H9 (cell line): ENCODE results near the gene FAM184A. TPM values are rescaled to one million over a fixed set of nuclear protein-coding genes. Genes with fewer than 3 reads are reported as not detected.

ENCODE experiments used
- DNase-seq: peaks from one replicate; pipeline ENCODE4 v3.0.0-alpha.2; 2017
- H2AFZ ChIP-seq: one replicate; pipeline ENCODE4 v1.6.1; 2013; ENCODE audit warnings: mild to moderate bottlenecking, low read length, control low read depth, moderate library complexity
- H2AK5ac ChIP-seq: 2 replicates; pipeline ENCODE4 v1.6.1; 2013; ENCODE audit warnings: low read length, control low read depth, mixed read lengths; ENCODE audit not compliant: insufficient read length
- H2BK120ac ChIP-seq: one replicate; pipeline ENCODE4 v1.6.1; 2013; ENCODE audit warnings: low read depth, mild to moderate bottlenecking, low read length, control low read depth, inconsistent platforms; ENCODE audit not compliant: poor library complexity, severe bottlenecking
- H2BK12ac ChIP-seq: 2 replicates; pipeline ENCODE4 v1.6.1; 2013; ENCODE audit warnings: low read length, control low read depth, mixed read lengths, low read depth; ENCODE audit not compliant: insufficient read length
- H2BK15ac ChIP-seq: 2 replicates; pipeline ENCODE4 v1.6.1; 2013; ENCODE audit warnings: low read depth, low read length, control low read depth
- H2BK20ac ChIP-seq: one replicate; pipeline ENCODE4 v1.6.1; 2013; ENCODE audit warnings: low read depth, mild to moderate bottlenecking, low read length, control low read depth, inconsistent platforms; ENCODE audit not compliant: poor library complexity, severe bottlenecking
- H2BK5ac ChIP-seq: 2 replicates; pipeline ENCODE4 v1.6.1; 2013; ENCODE audit warnings: low read length, control low read depth, mixed read lengths; ENCODE audit not compliant: insufficient read length
- H3K14ac ChIP-seq: 2 replicates; pipeline ENCODE4 v1.6.1; 2013; ENCODE audit warnings: low read length, control low read depth; ENCODE audit not compliant: insufficient read depth
- H3K18ac ChIP-seq: 2 replicates; pipeline ENCODE4 v1.6.1; 2013; ENCODE audit warnings: low read depth, mild to moderate bottlenecking, mixed read lengths, low read length, control low read depth; ENCODE audit not compliant: insufficient read length
- H3K23ac ChIP-seq: 2 replicates; pipeline ENCODE4 v1.6.1; 2013; ENCODE audit warnings: low read length, control low read depth, mixed read lengths, low read depth; ENCODE audit not compliant: insufficient read length
- H3K23me2 ChIP-seq: 2 replicates; pipeline ENCODE4 v1.6.1; 2013; ENCODE audit warnings: low read depth, mild to moderate bottlenecking, mixed read lengths, low read length, control low read depth; ENCODE audit not compliant: insufficient read length, poor library complexity, severe bottlenecking
- H3K27ac ChIP-seq: 2 replicates; pipeline ENCODE4 v1.5.1; 2013; ENCODE audit warnings: low read length, control low read depth, mixed read lengths, low read depth; ENCODE audit not compliant: insufficient read length
- H3K27me3 ChIP-seq: 2 replicates; pipeline ENCODE4 v1.6.1; 2013; ENCODE audit warnings: low read length, control low read depth, inconsistent platforms; ENCODE audit not compliant: insufficient read depth
- H3K4ac ChIP-seq: 2 replicates; pipeline ENCODE4 v1.6.1; 2013; ENCODE audit warnings: low read depth, mild to moderate bottlenecking, control low read depth, inconsistent platforms, low read length, moderate library complexity
- H3K4me1 ChIP-seq: 2 replicates; pipeline ENCODE4 v1.6.1; 2013; ENCODE audit warnings: low read length, control low read depth, inconsistent platforms; ENCODE audit not compliant: insufficient read depth
- H3K4me2 ChIP-seq: 2 replicates; pipeline ENCODE4 v1.6.1; 2013; ENCODE audit warnings: low read length, control low read depth, mixed read lengths; ENCODE audit not compliant: insufficient read length, insufficient read depth
- H3K56ac ChIP-seq: 2 replicates; pipeline ENCODE4 v1.6.1; 2013; ENCODE audit warnings: low read depth, mild to moderate bottlenecking, mixed read lengths, low read length, control low read depth; ENCODE audit not compliant: insufficient read length
- H3K79me1 ChIP-seq: 2 replicates; pipeline ENCODE4 v1.6.1; 2013; ENCODE audit warnings: low read depth, mild to moderate bottlenecking, moderate library complexity, low read length, control low read depth, inconsistent platforms; ENCODE audit not compliant: insufficient read depth, poor library complexity, severe bottlenecking
- H3K79me2 ChIP-seq: 2 replicates; pipeline ENCODE4 v1.6.1; 2013; ENCODE audit warnings: low read length, control low read depth, inconsistent platforms; ENCODE audit not compliant: insufficient read depth
- H3K9ac ChIP-seq: 2 replicates; pipeline ENCODE4 v1.6.1; 2013; ENCODE audit warnings: low read length, control low read depth, mixed read lengths; ENCODE audit not compliant: insufficient read length; ENCODE audit errors: extremely low read depth
- H3K9me3 ChIP-seq: one replicate; pipeline ENCODE4 v1.6.1; 2013; ENCODE audit warnings: low read depth, low read length, inconsistent platforms; ENCODE audit not compliant: control insufficient read depth
- H3T11ph ChIP-seq: one replicate; pipeline ENCODE4 v1.6.1; 2013; ENCODE audit warnings: mild to moderate bottlenecking, low read length, control low read depth, inconsistent platforms
- H4K20me1 ChIP-seq: one replicate; pipeline ENCODE4 v1.6.1; 2013; ENCODE audit not compliant: control insufficient read depth, insufficient read length, insufficient read depth
- H4K5ac ChIP-seq: 2 replicates; pipeline ENCODE4 v1.6.1; 2013; ENCODE audit warnings: low read depth, mild to moderate bottlenecking, mixed read lengths, low read length, control low read depth; ENCODE audit not compliant: insufficient read length
- H4K8ac ChIP-seq: replicated peaks from 2 replicates; pipeline ENCODE4 v1.6.1; 2013; ENCODE audit warnings: low read length, control low read depth, mixed read lengths, low read depth; ENCODE audit not compliant: insufficient read length
- H4K91ac ChIP-seq: 2 replicates; pipeline ENCODE4 v1.6.1; 2013; ENCODE audit warnings: low read depth, mild to moderate bottlenecking, moderate library complexity, mixed read lengths, low read length, control low read depth; ENCODE audit not compliant: insufficient read length
- H3K27ac Mint-ChIP-seq, 3 experiments: 2 replicates in 2 of 3; 3 replicates in 1 of 3; pipeline ENCODE4 v1.8.0; 2020 to 2021; ENCODE audit warnings: mixed read lengths in 3 of 3, mild to moderate bottlenecking in 1 of 3, moderate library complexity in 1 of 3
- H3K27me3 Mint-ChIP-seq: 2 replicates; pipeline ENCODE4 v1.8.0; 2021; ENCODE audit warnings: low read depth, mild to moderate bottlenecking, moderate library complexity, mixed read lengths
- H3K36me3 Mint-ChIP-seq, 3 experiments: 2 replicates in 2 of 3; 3 replicates in 1 of 3; pipeline ENCODE4 v1.8.0; 2020 to 2021; ENCODE audit warnings: low read depth in 3 of 3, mixed read lengths in 3 of 3; ENCODE audit not compliant: insufficient read depth in 1 of 3
- H3K4me1 Mint-ChIP-seq, 2 experiments: 2 replicates each; pipeline ENCODE4 v1.8.0; 2020; ENCODE audit warnings: mixed read lengths in 2 of 2
- H3K4me3 Mint-ChIP-seq, 2 experiments: 2 replicates in 1 of 2; 3 replicates in 1 of 2; pipeline ENCODE4 v1.8.0; 2020 to 2021; ENCODE audit warnings: mild to moderate bottlenecking in 2 of 2, mixed read lengths in 2 of 2, moderate library complexity in 1 of 2
- H3K9me3 Mint-ChIP-seq, 2 experiments: 2 replicates in 1 of 2; 3 replicates in 1 of 2; pipeline ENCODE4 v1.8.0; 2020; ENCODE audit warnings: mild to moderate bottlenecking in 2 of 2, mixed read lengths in 2 of 2, moderate library complexity in 1 of 2
- WGBS: extraction: QIAGEN DNeasy Blood & Tissue Kit; methylation state at CpG from one replicate; pipeline ENCODE4 v1.1.7; 2013; ENCODE audit warnings: missing lambda C conversion rate, low lambda C conversion rate, mixed read lengths; ENCODE audit not compliant: insufficient read length; ENCODE audit errors: extremely low coverage; 5-methylcytosine and 5-hydroxymethylcytosine counted together
- total RNA-seq: library from RNA; stranded (reverse); gene quantifications from 2 replicates; pipeline ENCODE4 v1.2.1, GENCODE V29; 2021
- TF ChIP-seq, protein P1 (sequence below): fragments of 200-600 bp; sonication (generic); conservative IDR thresholded peaks from 3 replicates; pipeline ENCODE4 v1.8.0; 2021; ENCODE audit warnings: antibody characterized with exemption, mild to moderate bottlenecking

FAM184A gene
- total RNA-seq, 1 experiment from 2014 or later: 11.4 TPM

DNA sequence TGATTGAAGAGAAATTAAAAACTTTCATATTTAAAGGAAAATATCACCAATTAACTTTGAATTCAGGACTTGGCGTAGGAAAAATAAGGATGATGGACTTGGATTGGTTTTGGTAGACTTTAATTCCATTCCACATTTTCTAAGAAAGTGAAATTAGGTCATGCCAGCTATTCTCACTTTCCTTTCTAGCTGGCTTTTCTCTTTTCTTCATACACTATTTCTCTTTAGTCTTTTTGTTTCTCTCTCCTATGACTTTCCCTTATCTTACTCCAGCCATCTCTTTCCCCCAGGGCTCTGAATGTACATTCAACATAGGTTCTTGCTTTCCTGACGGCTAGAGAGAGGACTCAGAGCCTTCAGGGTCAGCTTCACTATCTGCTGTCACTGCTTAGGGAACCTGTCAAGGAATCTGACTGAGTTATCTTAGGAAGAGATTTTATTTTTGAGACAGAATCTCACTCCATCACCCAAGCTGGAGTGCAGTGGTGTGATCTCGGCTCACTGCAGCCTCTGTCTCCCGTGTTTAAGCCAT, 82.1 kb downstream of the FAM184A start:
- no peak overlapping the region for H2BK20ac ChIP-seq
- H3T11ph ChIP-seq: no peak overlapping the region
- H3K4me2 ChIP-seq: no peak overlapping the region
- H2BK5ac ChIP-seq: no peak overlapping the region
- H3K79me1 ChIP-seq: no peaks in the 10 kb centered on the region
- H3K4me1 ChIP-seq: no peaks in the 10 kb centered on the region
- H3K23me2 ChIP-seq: no peaks in the 10 kb centered on the region
- no peak overlapping the region for H3K56ac ChIP-seq
- no peaks in the 10 kb centered on the region for H3K9me3 Mint-ChIP-seq
- TF ChIP-seq, protein P1, sequence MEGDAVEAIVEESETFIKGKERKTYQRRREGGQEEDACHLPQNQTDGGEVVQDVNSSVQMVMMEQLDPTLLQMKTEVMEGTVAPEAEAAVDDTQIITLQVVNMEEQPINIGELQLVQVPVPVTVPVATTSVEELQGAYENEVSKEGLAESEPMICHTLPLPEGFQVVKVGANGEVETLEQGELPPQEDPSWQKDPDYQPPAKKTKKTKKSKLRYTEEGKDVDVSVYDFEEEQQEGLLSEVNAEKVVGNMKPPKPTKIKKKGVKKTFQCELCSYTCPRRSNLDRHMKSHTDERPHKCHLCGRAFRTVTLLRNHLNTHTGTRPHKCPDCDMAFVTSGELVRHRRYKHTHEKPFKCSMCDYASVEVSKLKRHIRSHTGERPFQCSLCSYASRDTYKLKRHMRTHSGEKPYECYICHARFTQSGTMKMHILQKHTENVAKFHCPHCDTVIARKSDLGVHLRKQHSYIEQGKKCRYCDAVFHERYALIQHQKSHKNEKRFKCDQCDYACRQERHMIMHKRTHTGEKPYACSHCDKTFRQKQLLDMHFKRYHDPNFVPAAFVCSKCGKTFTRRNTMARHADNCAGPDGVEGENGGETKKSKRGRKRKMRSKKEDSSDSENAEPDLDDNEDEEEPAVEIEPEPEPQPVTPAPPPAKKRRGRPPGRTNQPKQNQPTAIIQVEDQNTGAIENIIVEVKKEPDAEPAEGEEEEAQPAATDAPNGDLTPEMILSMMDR: no peak
- no peak overlapping the region for H3K27ac ChIP-seq
- H3K18ac ChIP-seq: no peak overlapping the region
- H4K91ac ChIP-seq: no peak overlapping the region
- H3K79me2 ChIP-seq: no peaks in the 10 kb centered on the region
- no peak overlapping the region for H2AFZ ChIP-seq
- WGBS: no CpG with 5 or more reads among the region's 4 CpGs
- H4K8ac ChIP-seq: no peak overlapping the region
- H4K5ac ChIP-seq: no peak overlapping the region
- H3K9ac ChIP-seq: no peak overlapping the region
- H3K4ac ChIP-seq: no peak overlapping the region
- H3K23ac ChIP-seq: no peak overlapping the region
- no peaks in the 10 kb centered on the region for H4K20me1 ChIP-seq
- 0 out of 4 replicates have a peak, but pooled peaks cover 0 to 3% of the 10 kb centered on the region in 2 experiments for H3K4me1 Mint-ChIP-seq
- H3K27me3 Mint-ChIP-seq: no peaks in the 10 kb centered on the region
- peaks cover 2 to 6% (median 3%) of the 10 kb centered on the region in 3 experiments; a peak in 4 of 7 replicates for H3K36me3 Mint-ChIP-seq
- no peak overlapping the region for H3K4me3 Mint-ChIP-seq
- H3K9me3 ChIP-seq: no peaks in the 10 kb centered on the region
- no peak overlapping the region for H3K14ac ChIP-seq
- no peaks in the 10 kb centered on the region for H3K27me3 ChIP-seq
- H2BK120ac ChIP-seq: no peak overlapping the region
- H3K27ac Mint-ChIP-seq: peak overlapping the region in 1 of 3 experiments; percentile 62; a peak in 1 of 7 replicates
- no peak overlapping the region for H2AK5ac ChIP-seq
- DNase-seq: no peak
- H2BK12ac ChIP-seq: no peak overlapping the region
- no peak overlapping the region for H2BK15ac ChIP-seq
